Heart right ventricle (tissue), 16 donors: ENCODE results near the gene MICAL1. TPM values are rescaled to one million over a fixed set of nuclear protein-coding genes. Genes with fewer than 3 reads are reported as not detected.

Experiments used
- ATAC-seq, 8 donors: fragments of 200-7000 bp; cut with Tn5 transposase; one replicate each; pipeline ENCODE4 v1.9.1; 2020; ENCODE audit warnings: mild to moderate bottlenecking in 8 of 8, moderate library complexity in 8 of 8, moderate number of reproducible peaks in 1 of 8
- DNase-seq, 2 donors: peaks; one replicate each; pipeline ENCODE4 v3.0.0-alpha.2; 2020
- H3K27ac ChIP-seq, 10 donors: fragments of 200-600 bp; sonication (generic) in 2 of 10; one replicate each; pipeline versions ENCODE4 v1.5.0 to v1.8.0; 2020 to 2022; ENCODE audit warnings: mild to moderate bottlenecking in 3 of 10
- H3K27me3 ChIP-seq, 7 donors: fragments of 200-600 bp; one replicate each; pipeline ENCODE4 v1.8.0; 2021 to 2022; ENCODE audit warnings: mild to moderate bottlenecking in 2 of 7
- H3K36me3 ChIP-seq, 9 donors: fragments of 200-600 bp; sonication (generic) in 1 of 9; one replicate each; pipeline versions ENCODE4 v1.5.0 to v1.8.0; 2020 to 2022; ENCODE audit warnings: mild to moderate bottlenecking in 2 of 9
- H3K4me1 ChIP-seq, 9 donors: fragments of 200-600 bp; sonication (generic) in 1 of 9; one replicate each; pipeline versions ENCODE4 v1.5.0 to v1.8.0; 2020 to 2022; ENCODE audit warnings: mild to moderate bottlenecking in 4 of 9
- H3K4me3 ChIP-seq, 10 donors: fragments of 200-600 bp; sonication (generic) in 2 of 10; one replicate each; pipeline versions ENCODE4 v1.5.0 to v1.8.0; 2020 to 2022; ENCODE audit warnings: mild to moderate bottlenecking in 7 of 10, moderate library complexity in 2 of 10
- H3K9me3 ChIP-seq, 11 donors: fragments of 200-600 bp in 10 of 11; sonication (generic) in 2 of 11; one replicate each; pipeline versions ENCODE4 v1.5.0 to v1.8.0; 2013 to 2022; ENCODE audit warnings: mild to moderate bottlenecking in 2 of 11, control low read depth in 1 of 11, moderate library complexity in 1 of 11
- WGBS, 2 donors: extraction: QIAGEN DNeasy Blood & Tissue Kit; methylation state at CpG; one replicate each; pipeline ENCODE4 v1.1.7; 2013; ENCODE audit warnings: inconsistent platforms in 1 of 2; 5-methylcytosine and 5-hydroxymethylcytosine counted together
- intact Hi-C, 10 donors: fragments of 100-400 bp; cut with DNase I; formaldehyde crosslinking; loops; one replicate each; pipeline versions ENCODE4 v1.11.1 to v1.14.2; 2022
- polyA plus RNA-seq, 2 donors: library from polyadenylated mRNA; stranded (reverse); fragments of 200-250 nt; gene quantifications; one replicate each; pipeline ENCODE4 v1.2.3, GENCODE V29; 2013
- total RNA-seq, 10 donors: library from RNA; stranded (reverse); fragmentation: NEBNext Ultra II Directional in 3 of 10; extraction: Animal tissue kit (Norgen Biotek cat#: 25700) in 3 of 10; gene quantifications; one replicate each; pipeline versions ENCODE4 v1.2.1 to v1.2.4, GENCODE V29; 2021 to 2023
- TF ChIP-seq, protein P1 (sequence below), 9 donors: fragments of 200-600 bp; sonication (generic) in 2 of 9; IDR thresholded peaks; one replicate each; pipeline versions ENCODE4 v1.5.0 to v1.8.0; 2021 to 2022; ENCODE audit warnings: antibody characterized with exemption in 9 of 9, mild to moderate bottlenecking in 5 of 9, moderate library complexity in 1 of 9
- donor health status: Arrhythmogenic right ventricular cardiomyopathy.
- donor health status: ischemic (EF 13 %, LVEDD 7.1; RV severe dilation, severe dysfunction).
- donor health status: healthy with polysubstance abuse.
- donor health status: DM: no; HTN: yes; CAD: no.
- donor health status: DM: no; HTN: no; CAD: no.
- donor health status: ischemic (EF 25% LVEDD 6.9; RV normal size, moderate dysfunction).
- donor health status: ischemic (EF 25% LVEDD 5.7; RV mildly dilated, moderate dysfunction).
- donor health status: healthy.
- donor health status: DM: yes; HTN: yes; CAD: no.
- donor health status: Ischemic cardiomyopathy.
- donor health status: ischemic (EF 35%, LVEDD 5.7; RV mildly dilated, moderate dysfunction).
- donor health status: nonischemic (EF 11% LVEDD 7.7; RV severe dilation, severe dysfunction).
- donor health status: DM: yes; HTN: yes; CAD: no.
- donor health status: PGD.
- donor health status: ischemic (EF 29% LVEDD 5.4; RV normal size, mild dysfunction).
- donor health status: nonischemic (EF 23%, LVEDD 6.1; RV moderate dilation, normal function).

The MICAL1 gene
- total and polyA plus RNA-seq, 12 donors, result 2.4 to 24.0 (median 5.6) TPM

DNA sequence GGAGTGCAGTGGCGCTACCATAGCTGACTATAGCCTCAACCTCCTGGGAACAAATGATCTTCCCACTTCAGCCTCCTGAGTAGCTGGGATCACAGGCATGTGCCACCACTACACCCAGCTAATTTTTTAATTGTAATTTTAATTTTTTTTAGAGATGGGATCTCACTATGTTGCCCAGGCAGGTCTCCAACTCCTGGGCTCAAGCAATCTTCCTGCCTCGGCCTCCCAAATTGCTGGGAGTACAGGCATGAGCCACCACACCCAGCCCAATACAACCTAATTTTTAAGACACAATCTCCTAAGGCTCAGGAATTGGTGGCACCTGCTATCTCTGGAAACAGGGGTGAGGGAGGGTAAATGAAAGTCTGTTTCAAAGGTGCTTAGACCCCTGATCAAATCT is 21.6 kb upstream of the MICAL1 start:
- no peak for ATAC-seq
- no peaks in the 10 kb centered on the region for H3K9me3 ChIP-seq
- peaks cover 0 to 89% (median 31%) of the 10 kb centered on the region in 9 donors for H3K36me3 ChIP-seq
- TF ChIP-seq, protein P1, sequence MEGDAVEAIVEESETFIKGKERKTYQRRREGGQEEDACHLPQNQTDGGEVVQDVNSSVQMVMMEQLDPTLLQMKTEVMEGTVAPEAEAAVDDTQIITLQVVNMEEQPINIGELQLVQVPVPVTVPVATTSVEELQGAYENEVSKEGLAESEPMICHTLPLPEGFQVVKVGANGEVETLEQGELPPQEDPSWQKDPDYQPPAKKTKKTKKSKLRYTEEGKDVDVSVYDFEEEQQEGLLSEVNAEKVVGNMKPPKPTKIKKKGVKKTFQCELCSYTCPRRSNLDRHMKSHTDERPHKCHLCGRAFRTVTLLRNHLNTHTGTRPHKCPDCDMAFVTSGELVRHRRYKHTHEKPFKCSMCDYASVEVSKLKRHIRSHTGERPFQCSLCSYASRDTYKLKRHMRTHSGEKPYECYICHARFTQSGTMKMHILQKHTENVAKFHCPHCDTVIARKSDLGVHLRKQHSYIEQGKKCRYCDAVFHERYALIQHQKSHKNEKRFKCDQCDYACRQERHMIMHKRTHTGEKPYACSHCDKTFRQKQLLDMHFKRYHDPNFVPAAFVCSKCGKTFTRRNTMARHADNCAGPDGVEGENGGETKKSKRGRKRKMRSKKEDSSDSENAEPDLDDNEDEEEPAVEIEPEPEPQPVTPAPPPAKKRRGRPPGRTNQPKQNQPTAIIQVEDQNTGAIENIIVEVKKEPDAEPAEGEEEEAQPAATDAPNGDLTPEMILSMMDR (IDR thresholded peaks at IDR 0.05), result no peak
- H3K27me3 ChIP-seq, result no peaks in the 10 kb centered on the region
- H3K4me3 ChIP-seq, result no peak overlapping the region
- WGBS, 2 donors, result 96 to 100% methylated on average over 2 of the region's 2 CpGs
- DNase-seq, result no peak
- intact Hi-C loops, result no loop called here
- H3K4me1 ChIP-seq, result peaks cover 4 to 60% (median 47%) of the 10 kb centered on the region in 9 donors
- H3K27ac ChIP-seq, result no peak overlapping the region

DNA sequence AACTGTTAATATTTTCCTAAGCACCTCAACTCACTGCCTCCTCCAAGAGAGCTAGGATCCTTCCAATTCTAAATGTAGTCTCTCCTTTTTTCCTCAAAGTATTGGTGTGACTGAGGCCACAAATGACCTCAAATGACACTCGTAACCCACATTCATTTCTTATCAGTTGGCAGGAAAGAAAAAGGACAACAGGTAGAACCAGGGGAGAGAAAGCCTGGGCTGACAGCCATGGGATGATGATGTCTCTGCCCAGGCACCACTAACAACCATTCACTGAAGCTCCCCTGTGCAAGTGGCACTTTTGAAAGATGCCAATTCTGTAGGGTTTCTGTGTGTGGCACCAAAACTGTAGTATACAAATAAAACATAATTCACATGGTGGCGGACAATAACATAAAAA is 20.1 kb upstream of the MICAL1 start:
- H3K27me3 ChIP-seq, result no peaks in the 10 kb centered on the region
- no peak overlapping the region for H3K27ac ChIP-seq
- H3K36me3 ChIP-seq, result peaks cover 0 to 91% (median 34%) of the 10 kb centered on the region in 9 donors
- intact Hi-C loops, result no loop called here
- ATAC-seq (peak in 1 of 8 donors; percentile 41), DNase-seq (no peak)
- H3K4me3 ChIP-seq, result no peak overlapping the region
- TF ChIP-seq, protein P1 (IDR thresholded peaks at IDR 0.05), result no peak
- H3K4me1 ChIP-seq, result peaks cover 0 to 44% (median 31%) of the 10 kb centered on the region in 9 donors
- 66 to 82% methylated on average over 2 of the region's 2 CpGs for WGBS, 2 donors
- no peaks in the 10 kb centered on the region for H3K9me3 ChIP-seq

DNA sequence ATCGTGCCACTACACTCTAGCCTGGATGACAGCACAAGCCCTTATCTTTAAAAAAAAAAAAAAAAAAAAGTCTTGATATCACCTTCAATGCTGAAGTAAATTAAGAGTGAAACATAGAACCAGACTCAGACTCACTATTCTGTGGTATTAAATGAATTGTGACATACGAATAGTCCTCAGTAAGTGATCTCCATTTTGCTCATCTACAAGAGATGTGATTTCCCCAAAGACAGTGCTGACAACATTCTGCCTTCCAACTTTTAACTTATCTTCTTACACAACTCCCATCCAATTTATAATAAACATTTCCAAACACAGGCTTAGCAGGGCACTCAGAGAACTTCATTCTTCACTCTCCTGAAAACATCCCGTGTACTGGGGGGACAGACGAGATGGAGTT is 19.4 kb upstream of the MICAL1 start:
- TF ChIP-seq, protein P1 (IDR thresholded peaks at IDR 0.05), result no peak
- intact Hi-C loops, result no loop called here

DNA sequence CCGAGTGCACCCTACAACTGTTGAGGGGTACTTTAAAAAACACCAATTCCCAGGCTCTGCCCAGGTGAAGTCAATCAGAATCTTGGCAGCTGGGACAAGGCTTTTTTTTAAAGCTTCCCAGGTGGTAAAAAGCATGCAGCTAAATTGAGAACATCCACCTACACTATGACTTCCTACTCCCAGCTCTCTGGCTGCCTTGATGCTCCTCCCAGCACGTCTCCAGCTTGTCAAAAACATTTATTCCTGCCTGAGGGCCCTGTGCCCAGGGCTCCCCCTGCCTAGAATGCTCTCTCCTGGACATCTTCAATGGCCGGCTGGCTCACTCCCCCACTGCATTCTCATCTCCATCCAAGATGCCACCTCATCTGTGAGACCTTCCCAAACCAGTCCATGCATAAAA is 17.5 kb upstream of the MICAL1 start:
- WGBS, 2 donors, result 93% methylated on average over 3 of the region's 3 CpGs
- peaks cover 0 to 100% (median 35%) of the 10 kb centered on the region in 9 donors for H3K36me3 ChIP-seq
- intact Hi-C loops, result no loop called here
- ATAC-seq, result no peak
- H3K27ac ChIP-seq, result no peak overlapping the region
- H3K4me3 ChIP-seq, result no peak overlapping the region
- H3K9me3 ChIP-seq, result no peaks in the 10 kb centered on the region
- no peaks in the 10 kb centered on the region for H3K27me3 ChIP-seq
- H3K4me1 ChIP-seq, result peaks cover 0 to 19% (median 6%) of the 10 kb centered on the region in 9 donors
- no peak for DNase-seq
- TF ChIP-seq, protein P1 (IDR thresholded peaks at IDR 0.05), result no peak

More for the DNA sequence above, 19.4 kb upstream of the MICAL1 start:
- Histone ChIP-seq H3K27me3 (no peaks in the 10 kb centered on the region), H3K4me3 (no peak overlapping the region), H3K36me3 (peaks cover 0 to 91% (median 31%) of the 10 kb centered on the region in 9 donors), H3K9me3 (no peaks in the 10 kb centered on the region), H3K4me1 (peaks cover 0 to 38% (median 25%) of the 10 kb centered on the region in 9 donors), H3K27ac (no peak overlapping the region)
- ATAC-seq (no peak), DNase-seq (no peak)
- WGBS, 2 donors, result 83 to 91% methylated on average over 4 of the region's 4 CpGs
